DOHH2 (cell line): ENCODE measurements around the gene SLC22A14.

Experiments used
- H3F3A ChIP-seq: fragments of 200-600 bp; sonication (generic), shearing (Covaris generic); 2 replicates; pipeline ENCODE4 v1.6.0; 2016; ENCODE audit warnings: antibody characterized with exemption, mild to moderate bottlenecking; ENCODE audit not compliant: control insufficient read depth, insufficient read depth
- H3K27ac ChIP-seq: fragments of 200-600 bp; sonication (generic); 2 replicates; pipeline ENCODE4 v1.5.1; 2014; ENCODE audit warnings: low read depth, mild to moderate bottlenecking, low read length, moderate library complexity
- H3K27me3 ChIP-seq: fragments of 200-600 bp; sonication (generic); 2 replicates; pipeline ENCODE4 v1.6.1; 2014; ENCODE audit warnings: mild to moderate bottlenecking, low read length, mixed read lengths; ENCODE audit not compliant: control insufficient read depth
- H3K36me3 ChIP-seq: fragments of 200-600 bp; sonication (generic); 2 replicates; pipeline ENCODE4 v1.6.1; 2014; ENCODE audit warnings: mild to moderate bottlenecking, low read length, moderate library complexity, mixed read lengths; ENCODE audit not compliant: control insufficient read depth
- H3K4me1 ChIP-seq: fragments of 200-600 bp; sonication (generic); 2 replicates; pipeline ENCODE4 v1.6.1; 2014; ENCODE audit warnings: mild to moderate bottlenecking, low read length, mixed read lengths; ENCODE audit not compliant: control insufficient read depth
- H3K4me2 ChIP-seq: fragments of 200-600 bp; sonication (generic); 2 replicates; pipeline ENCODE4 v1.6.0; 2014; ENCODE audit warnings: mild to moderate bottlenecking, low read length, moderate library complexity
- H3K4me3 ChIP-seq: fragments of 200-600 bp; sonication (generic); 2 replicates; pipeline ENCODE4 v1.5.1; 2014; ENCODE audit warnings: mild to moderate bottlenecking, low read length, mixed read lengths
- H3K79me2 ChIP-seq: fragments of 200-600 bp; sonication (generic); 2 replicates; pipeline ENCODE4 v1.6.1; 2014; ENCODE audit warnings: mild to moderate bottlenecking, low read length, mixed read lengths; ENCODE audit not compliant: control insufficient read depth
- H3K9me2 ChIP-seq: fragments of 200-600 bp; sonication (generic); replicated peaks from 2 replicates; pipeline ENCODE4 v1.6.1; 2014; ENCODE audit warnings: mild to moderate bottlenecking, low read length, mixed read lengths; ENCODE audit not compliant: control insufficient read depth
- H3K9me3 ChIP-seq: fragments of 200-600 bp; sonication (generic); 2 replicates; pipeline ENCODE4 v1.6.1; 2014; ENCODE audit warnings: antibody characterized with exemption, low read length, mixed read lengths; ENCODE audit not compliant: control insufficient read depth, insufficient read depth
- H4K20me1 ChIP-seq: fragments of 200-600 bp; sonication (generic); 2 replicates; pipeline ENCODE4 v1.6.0; 2014; ENCODE audit warnings: low read depth, mild to moderate bottlenecking, antibody characterized with exemption, low read length, moderate library complexity; ENCODE audit not compliant: control insufficient read depth, insufficient read depth
- CTCF ChIP-seq: fragments of 200-600 bp; sonication (generic); IDR thresholded peaks from one replicate; pipeline ENCODE4 v1.5.1; 2014; ENCODE audit warnings: antibody characterized with exemption, mild to moderate bottlenecking, low read depth, low read length; ENCODE audit not compliant: poor library complexity, severe bottlenecking
- EZH2phosphoT487 ChIP-seq: fragments of 200-600 bp; sonication (generic); IDR thresholded peaks from 2 replicates; pipeline ENCODE4 v1.6.1; 2017; ENCODE audit warnings: borderline replicate concordance, mild to moderate bottlenecking, antibody characterized with exemption, low read length, moderate library complexity, mixed read lengths

SLC22A14 gene

GRCh38 chr3:38307599-38307998 is 25.5 kb downstream of the SLC22A14 start:
- H3K27me3 ChIP-seq: peaks cover 39% of the 10 kb centered on the region

GRCh38 chr3:38308456-38308855 is 26.4 kb downstream of the SLC22A14 start:
- Histone ChIP-seq H3K36me3 (no peaks in the 10 kb centered on the region), H4K20me1 (no peaks in the 10 kb centered on the region), H3K4me2 (no peak overlapping the region), H3K27ac (no peak overlapping the region), H3F3A (no peaks in the 10 kb centered on the region), H3K4me1 (no peaks in the 10 kb centered on the region), H3K4me3 (no peak overlapping the region), H3K27me3 (peaks cover 36% of the 10 kb centered on the region), H3K9me2 (no peaks in the 10 kb centered on the region), H3K9me3 (no peaks in the 10 kb centered on the region), H3K79me2 (no peaks in the 10 kb centered on the region)
- TF ChIP-seq EZH2phosphoT487: no peak
- no peak for TF ChIP-seq CTCF

More at GRCh38 chr3:38307599-38307998, 25.5 kb downstream of the SLC22A14 start:
- TF ChIP-seq EZH2phosphoT487: no peak
- TF ChIP-seq CTCF: no peak
- H3K9me3 ChIP-seq: no peaks in the 10 kb centered on the region
- H3K79me2 ChIP-seq: no peaks in the 10 kb centered on the region
- H4K20me1 ChIP-seq: no peaks in the 10 kb centered on the region
- H3K4me1 ChIP-seq: no peaks in the 10 kb centered on the region
- H3K36me3 ChIP-seq: no peaks in the 10 kb centered on the region
- H3F3A ChIP-seq: no peaks in the 10 kb centered on the region
- H3K4me2 ChIP-seq: no peak overlapping the region
- H3K9me2 ChIP-seq: no peaks in the 10 kb centered on the region
- H3K27ac ChIP-seq: no peak overlapping the region
- H3K4me3 ChIP-seq: no peak overlapping the region

DNA sequence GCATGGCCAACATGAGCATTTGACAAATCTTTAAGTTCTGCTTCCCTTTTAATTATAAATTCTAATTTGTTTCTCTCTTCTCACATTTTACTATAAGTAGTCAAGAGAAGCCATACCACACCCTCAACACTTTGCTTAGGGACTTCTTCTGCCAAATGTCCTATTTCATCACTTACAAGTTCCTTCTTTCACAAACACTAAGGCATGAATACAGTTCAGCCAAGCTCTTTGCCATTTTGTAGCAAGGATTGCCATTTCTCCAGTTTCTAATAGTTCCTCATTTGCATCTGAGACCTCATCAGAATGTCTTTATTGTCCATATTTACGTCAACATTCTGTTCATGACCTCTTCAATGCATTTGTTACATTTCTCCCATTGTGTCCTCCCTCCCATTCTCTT is 29.4 kb downstream of the SLC22A14 start:
- H3K4me2 ChIP-seq: no peak overlapping the region
- no peak overlapping the region for H3K4me3 ChIP-seq
- H3K9me2 ChIP-seq: no peaks in the 10 kb centered on the region
- no peaks in the 10 kb centered on the region for H4K20me1 ChIP-seq
- H3K27ac ChIP-seq: no peak overlapping the region
- H3K4me1 ChIP-seq: no peaks in the 10 kb centered on the region
- no peaks in the 10 kb centered on the region for H3K36me3 ChIP-seq
- TF ChIP-seq CTCF: no peak
- TF ChIP-seq EZH2phosphoT487: no peak
- no peaks in the 10 kb centered on the region for H3F3A ChIP-seq
- no peaks in the 10 kb centered on the region for H3K79me2 ChIP-seq
- H3K9me3 ChIP-seq: no peaks in the 10 kb centered on the region
- peaks cover 33% of the 10 kb centered on the region for H3K27me3 ChIP-seq

DNA sequence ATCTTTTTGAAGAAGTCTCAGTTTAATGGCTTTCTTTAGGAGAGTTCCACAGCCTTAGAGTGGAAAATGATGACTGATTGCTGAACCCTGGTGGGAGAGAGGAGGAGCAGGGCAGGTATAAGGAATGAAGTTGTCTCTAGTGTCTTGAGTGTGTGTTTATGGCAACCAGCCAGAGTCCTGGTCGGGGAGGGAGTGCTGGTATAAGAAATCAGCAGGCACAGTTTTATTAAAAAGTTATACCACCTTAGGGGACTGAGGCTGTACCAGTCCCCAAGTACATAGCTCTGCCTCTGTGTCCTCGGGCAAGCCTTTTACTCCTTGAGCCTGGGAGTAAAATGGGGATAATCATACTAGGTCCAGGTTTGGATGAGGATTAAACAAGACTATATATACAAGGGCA is 29.8 kb downstream of the SLC22A14 start:
- H3K27me3 ChIP-seq: peaks cover 33% of the 10 kb centered on the region
- no peak for TF ChIP-seq EZH2phosphoT487
- TF ChIP-seq CTCF: no peak
- H3K4me2 ChIP-seq: no peak overlapping the region
- no peaks in the 10 kb centered on the region for H4K20me1 ChIP-seq
- H3F3A ChIP-seq: no peaks in the 10 kb centered on the region
- H3K9me3 ChIP-seq: no peaks in the 10 kb centered on the region
- H3K79me2 ChIP-seq: no peaks in the 10 kb centered on the region
- no peaks in the 10 kb centered on the region for H3K9me2 ChIP-seq
- H3K4me3 ChIP-seq: no peak overlapping the region
- H3K4me1 ChIP-seq: no peaks in the 10 kb centered on the region
- no peak overlapping the region for H3K27ac ChIP-seq
- no peaks in the 10 kb centered on the region for H3K36me3 ChIP-seq
